ENCODE results near the gene CLK3. TPM values are rescaled to one million over a fixed set of nuclear protein-coding genes. Genes with fewer than 3 reads are reported as not detected.
A peak's percentile ranks its signal among the peaks of the same experiment; 100 is the strongest.

CLK3 gene
- total RNA-seq, 2 donors from 2014 or later = 216 to 243 TPM

DNA sequence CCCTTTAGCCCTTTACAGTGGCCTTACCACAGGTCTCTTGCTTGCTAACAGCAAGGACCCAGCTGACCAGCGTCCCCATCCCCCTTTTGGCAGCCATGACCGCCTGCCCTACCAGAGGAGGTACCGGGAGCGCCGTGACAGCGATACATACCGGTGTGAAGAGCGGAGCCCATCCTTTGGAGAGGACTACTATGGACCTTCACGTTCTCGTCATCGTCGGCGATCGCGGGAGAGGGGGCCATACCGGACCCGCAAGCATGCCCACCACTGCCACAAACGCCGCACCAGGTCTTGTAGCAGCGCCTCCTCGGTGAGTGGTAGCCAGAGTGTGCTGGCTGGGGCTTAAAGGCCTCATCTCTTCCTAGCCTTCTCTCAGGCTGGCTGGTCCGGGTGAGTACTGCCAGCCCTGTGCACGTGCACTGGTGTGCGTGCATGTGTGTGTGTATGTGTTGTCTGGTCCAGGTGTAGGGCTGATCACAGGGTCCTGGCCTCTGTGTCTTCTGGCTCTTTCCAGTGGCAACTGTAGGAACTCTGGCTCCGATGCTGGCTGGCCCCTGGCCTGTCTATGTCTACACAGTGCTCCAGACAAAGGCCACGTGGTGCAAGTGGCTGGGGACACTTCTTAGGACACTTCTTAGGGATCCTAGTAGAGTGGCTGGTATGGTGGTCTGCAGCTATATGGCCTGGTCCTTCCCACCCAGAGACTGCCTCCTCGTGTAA lies 4.4 kb downstream of the CLK3 start:
- ATAC-seq (no peak), DNase-seq (no peak)
- Mint-ChIP-seq H3K27ac (peak overlapping the region; percentile 83), H3K4me1 (peaks cover 38% of the 10 kb centered on the region), H3K36me3 (ENCODE audit: low read depth) (peaks cover 6% of the 10 kb centered on the region), H3K4me3 (no peak overlapping the region), H3K27me3 (no peaks in the 10 kb centered on the region)
- H3K9me3 ChIP-seq (ENCODE audit: control insufficient read depth, low read length, poor library complexity, severe bottlenecking) = no peaks in the 10 kb centered on the region

DNA sequence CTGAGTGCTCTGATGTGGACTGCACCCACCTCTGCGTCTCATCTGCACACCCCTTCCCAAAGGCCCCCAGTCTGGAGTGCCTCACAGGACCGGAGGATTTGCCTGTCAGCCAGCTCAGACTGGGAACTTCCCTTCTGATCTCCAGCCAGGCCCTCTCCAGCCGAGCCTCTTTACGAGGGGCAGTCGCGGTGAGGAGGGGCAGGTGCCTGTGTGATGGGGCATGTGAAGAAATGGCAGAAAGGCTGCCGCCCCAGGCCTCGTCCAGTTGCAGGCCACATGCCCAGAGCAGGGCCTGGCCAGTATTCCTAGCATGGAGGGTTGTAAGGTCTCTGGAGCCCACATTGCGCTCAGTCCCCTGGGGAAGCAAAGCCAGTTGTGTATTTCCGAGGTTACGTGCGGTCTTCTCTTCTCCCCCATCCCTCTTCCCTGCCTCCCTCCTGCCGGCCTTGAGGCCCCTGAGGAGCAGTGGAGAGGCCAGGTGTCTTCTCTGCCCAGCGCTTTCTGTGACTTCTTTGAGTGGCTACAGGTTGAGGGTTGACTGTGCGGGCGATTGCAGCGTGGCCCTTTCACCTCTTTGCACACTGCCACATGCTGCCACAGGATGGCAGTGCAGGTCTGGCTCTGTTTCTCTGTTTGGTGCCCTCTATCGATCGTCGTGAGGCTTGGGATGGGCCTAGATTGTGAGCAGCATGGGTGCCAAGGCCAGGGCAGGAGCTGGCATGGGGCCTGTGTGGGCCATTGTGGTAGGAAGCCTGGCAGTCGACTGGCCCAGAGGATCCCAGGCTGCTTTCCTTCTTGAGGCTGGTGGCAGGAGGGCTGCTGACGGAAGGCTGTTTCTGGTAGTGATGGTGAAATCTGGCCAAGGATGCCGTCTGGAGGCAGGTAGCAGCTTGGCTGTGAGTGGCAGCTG lies 5.3 kb downstream of the CLK3 start:
- no peaks in the 10 kb centered on the region for H3K27me3 Mint-ChIP-seq

DNA sequence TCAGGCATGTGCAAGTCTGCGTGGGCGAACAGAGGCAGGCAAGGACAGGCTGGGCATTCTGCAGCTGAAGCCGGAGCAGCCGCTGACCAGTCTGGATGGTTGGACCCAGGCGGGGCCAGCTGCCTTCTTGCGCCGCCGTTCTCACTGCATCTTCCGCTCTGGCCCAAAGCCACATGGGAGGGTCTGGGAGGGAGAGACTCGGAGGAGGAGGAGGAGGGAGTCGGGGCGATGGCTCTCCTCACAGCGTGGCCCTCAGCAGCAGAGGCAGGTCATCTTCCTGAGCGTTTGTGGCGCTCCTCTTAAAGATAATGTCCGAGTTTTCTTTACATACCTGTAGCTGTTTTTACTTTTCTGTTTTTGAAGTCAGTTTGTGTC lies 5.9 kb downstream of the CLK3 start:
- peak overlapping the region; percentile 83 for H3K27ac Mint-ChIP-seq
- no peak for ATAC-seq
- DNase-seq = no peak
- H3K36me3 Mint-ChIP-seq (ENCODE audit: low read depth) = peaks cover 9% of the 10 kb centered on the region
- peak overlapping the region; percentile 66 for H3K4me3 Mint-ChIP-seq
- no peaks in the 10 kb centered on the region for H3K27me3 Mint-ChIP-seq
- H3K4me1 Mint-ChIP-seq = peaks cover 34% of the 10 kb centered on the region
- no peaks in the 10 kb centered on the region for H3K9me3 ChIP-seq (ENCODE audit: control insufficient read depth, low read length, poor library complexity, severe bottlenecking)

More for the DNA sequence above, 5.3 kb downstream of the CLK3 start:
- Mint-ChIP-seq H3K4me3 (peak overlapping the region; percentile 66), H3K4me1 (peaks cover 38% of the 10 kb centered on the region), H3K27ac (peak overlapping the region; percentile 83), H3K36me3 (ENCODE audit: low read depth) (peaks cover 6% of the 10 kb centered on the region)
- no peaks in the 10 kb centered on the region for H3K9me3 ChIP-seq (ENCODE audit: control insufficient read depth, low read length, poor library complexity, severe bottlenecking)
- ATAC-seq (peak; percentile 91), DNase-seq (peak; percentile 49 to 63 (median 55))

DNA sequence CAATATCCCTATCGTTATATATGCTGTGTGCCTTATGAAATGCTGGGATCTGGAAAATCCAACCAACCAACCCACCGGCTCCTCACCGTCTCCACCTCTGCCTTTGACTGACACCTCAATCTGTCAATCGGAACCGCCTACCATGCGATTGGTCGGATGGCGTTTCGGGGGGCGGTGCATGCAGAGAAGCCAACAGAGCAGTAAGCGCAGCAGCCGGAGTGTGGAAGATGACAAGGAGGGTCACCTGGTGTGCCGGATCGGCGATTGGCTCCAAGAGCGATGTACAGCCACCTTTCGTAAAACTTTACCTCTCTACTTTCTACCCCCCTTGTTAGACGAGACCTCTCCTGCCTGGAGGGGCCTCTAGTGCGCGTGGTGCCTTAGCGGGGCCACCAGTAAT lies 6.3 kb downstream of the CLK3 start:
- ATAC-seq (no peak), DNase-seq (no peak)
- H3K27ac Mint-ChIP-seq = no peak overlapping the region
- peaks cover 30% of the 10 kb centered on the region for H3K4me1 Mint-ChIP-seq
- H3K36me3 Mint-ChIP-seq (ENCODE audit: low read depth) = peaks cover 9% of the 10 kb centered on the region
- H3K4me3 Mint-ChIP-seq = no peak overlapping the region
- H3K27me3 Mint-ChIP-seq = no peaks in the 10 kb centered on the region
- H3K9me3 ChIP-seq (ENCODE audit: control insufficient read depth, low read length, poor library complexity, severe bottlenecking) = no peaks in the 10 kb centered on the region

DNA sequence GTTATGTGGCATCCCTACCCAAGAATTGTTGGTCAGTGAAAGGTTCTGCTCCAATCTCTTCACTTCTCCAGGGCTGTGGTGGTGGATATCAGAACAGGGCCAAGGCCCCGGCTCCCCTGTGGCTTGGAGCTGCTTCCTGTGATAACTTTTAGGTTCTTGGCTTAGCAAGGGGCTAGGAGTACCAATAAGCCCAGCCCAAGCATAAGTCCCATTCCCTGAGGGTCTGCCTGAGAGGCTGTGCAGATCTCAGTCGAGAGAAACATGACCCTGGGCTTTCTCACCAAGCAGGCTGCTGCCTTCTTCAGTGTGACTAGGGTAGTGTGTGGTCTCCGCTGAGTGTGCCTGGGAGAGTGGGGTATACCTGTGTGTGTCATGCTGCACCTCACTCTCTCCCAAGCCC lies 7.1 kb downstream of the CLK3 start:
- H3K36me3 Mint-ChIP-seq (ENCODE audit: low read depth) = peaks cover 9% of the 10 kb centered on the region
- no peak overlapping the region for H3K4me3 Mint-ChIP-seq
- no peaks in the 10 kb centered on the region for H3K9me3 ChIP-seq (ENCODE audit: control insufficient read depth, low read length, poor library complexity, severe bottlenecking)
- H3K27me3 Mint-ChIP-seq = no peaks in the 10 kb centered on the region
- DNase-seq = no peak
- peak overlapping the region; percentile 53 for H3K27ac Mint-ChIP-seq
- ATAC-seq = no peak
- peaks cover 21% of the 10 kb centered on the region for H3K4me1 Mint-ChIP-seq

DNA sequence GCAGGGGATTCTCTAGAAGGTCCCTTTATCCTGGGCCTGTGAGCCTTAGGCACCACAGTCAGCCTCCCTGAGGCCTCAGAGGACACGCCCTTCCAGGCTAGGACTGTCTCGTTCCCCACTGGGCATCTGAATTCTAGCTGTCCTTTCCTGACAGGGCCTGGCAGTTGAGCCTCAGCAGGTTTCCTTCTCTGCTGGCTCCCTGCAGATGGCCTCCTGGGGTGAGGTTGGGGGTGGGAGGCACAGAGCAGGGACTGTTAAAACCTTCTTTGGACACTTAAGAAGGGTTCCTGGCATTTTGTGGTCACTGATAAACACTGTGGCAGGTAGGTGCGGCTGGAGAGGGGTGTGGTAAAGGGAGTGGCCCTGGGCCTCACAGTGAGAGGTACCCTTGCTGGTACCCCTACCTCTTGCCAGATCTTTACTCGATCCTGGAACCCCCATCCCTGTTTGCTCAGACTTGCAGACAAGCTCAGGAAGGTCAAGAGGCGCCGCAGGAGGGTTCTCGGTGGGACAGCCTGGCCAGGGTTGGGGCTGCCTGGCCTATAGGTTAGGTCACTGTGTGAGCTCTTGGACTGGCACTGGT lies 8.5 kb downstream of the CLK3 start:
- Mint-ChIP-seq H3K36me3 (ENCODE audit: low read depth) (peaks cover 9% of the 10 kb centered on the region), H3K27ac (peak overlapping the region; percentile 24), H3K27me3 (no peaks in the 10 kb centered on the region), H3K4me1 (peaks cover 21% of the 10 kb centered on the region), H3K4me3 (peak overlapping the region; percentile 36)
- no peak for DNase-seq
- ATAC-seq = no peak
- no peaks in the 10 kb centered on the region for H3K9me3 ChIP-seq (ENCODE audit: control insufficient read depth, low read length, poor library complexity, severe bottlenecking)

DNA sequence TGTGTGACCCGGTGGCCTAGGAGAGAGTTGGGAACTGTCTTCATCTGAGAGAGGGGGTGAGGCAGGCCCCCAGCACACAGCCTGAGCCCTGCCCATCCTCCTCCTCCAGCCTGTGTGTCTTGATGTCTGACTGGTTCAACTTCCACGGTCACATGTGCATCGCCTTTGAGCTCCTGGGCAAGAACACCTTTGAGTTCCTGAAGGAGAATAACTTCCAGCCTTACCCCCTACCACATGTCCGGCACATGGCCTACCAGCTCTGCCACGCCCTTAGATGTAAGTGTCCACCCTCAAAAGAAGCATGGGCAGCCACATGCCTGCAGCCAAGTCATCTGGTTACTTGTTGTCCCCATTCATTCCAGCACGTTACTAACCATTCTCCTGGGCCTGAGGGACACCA lies 10.1 kb downstream of the CLK3 start:
- no peaks in the 10 kb centered on the region for H3K9me3 ChIP-seq (ENCODE audit: control insufficient read depth, low read length, poor library complexity, severe bottlenecking)
- ATAC-seq = no peak
- H3K36me3 Mint-ChIP-seq (ENCODE audit: low read depth) = peaks cover 9% of the 10 kb centered on the region
- no peak overlapping the region for H3K27ac Mint-ChIP-seq
- peaks cover 12% of the 10 kb centered on the region for H3K4me1 Mint-ChIP-seq
- no peak overlapping the region for H3K4me3 Mint-ChIP-seq
- DNase-seq = no peak
- no peaks in the 10 kb centered on the region for H3K27me3 Mint-ChIP-seq

DNA sequence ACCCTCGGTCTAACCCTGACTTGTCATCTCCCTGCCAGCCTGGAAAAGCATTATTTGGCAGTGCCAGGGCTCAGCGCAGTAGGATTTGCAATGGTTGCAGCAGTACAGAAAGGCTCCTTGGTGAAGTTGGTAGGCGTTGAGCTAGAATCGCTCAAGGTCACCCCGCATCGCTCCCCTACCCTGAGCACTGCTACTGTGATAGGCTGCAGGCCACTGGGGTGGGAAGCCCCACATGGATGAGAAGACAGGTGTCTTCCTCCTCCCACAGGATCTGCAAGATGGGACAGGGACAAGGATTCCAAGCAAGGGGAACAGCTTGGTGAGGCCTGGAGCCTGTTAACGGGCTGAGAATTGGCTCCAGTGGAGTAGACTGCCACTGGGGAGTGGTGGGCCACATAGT lies 10.7 kb downstream of the CLK3 start:
- peaks cover 7% of the 10 kb centered on the region for H3K4me1 Mint-ChIP-seq
- ATAC-seq (no peak), DNase-seq (no peak)
- H3K4me3 Mint-ChIP-seq = no peak overlapping the region
- peaks cover 5% of the 10 kb centered on the region for H3K36me3 Mint-ChIP-seq (ENCODE audit: low read depth)
- no peaks in the 10 kb centered on the region for H3K27me3 Mint-ChIP-seq
- H3K9me3 ChIP-seq (ENCODE audit: control insufficient read depth, low read length, poor library complexity, severe bottlenecking) = no peaks in the 10 kb centered on the region
- no peak overlapping the region for H3K27ac Mint-ChIP-seq

DNA sequence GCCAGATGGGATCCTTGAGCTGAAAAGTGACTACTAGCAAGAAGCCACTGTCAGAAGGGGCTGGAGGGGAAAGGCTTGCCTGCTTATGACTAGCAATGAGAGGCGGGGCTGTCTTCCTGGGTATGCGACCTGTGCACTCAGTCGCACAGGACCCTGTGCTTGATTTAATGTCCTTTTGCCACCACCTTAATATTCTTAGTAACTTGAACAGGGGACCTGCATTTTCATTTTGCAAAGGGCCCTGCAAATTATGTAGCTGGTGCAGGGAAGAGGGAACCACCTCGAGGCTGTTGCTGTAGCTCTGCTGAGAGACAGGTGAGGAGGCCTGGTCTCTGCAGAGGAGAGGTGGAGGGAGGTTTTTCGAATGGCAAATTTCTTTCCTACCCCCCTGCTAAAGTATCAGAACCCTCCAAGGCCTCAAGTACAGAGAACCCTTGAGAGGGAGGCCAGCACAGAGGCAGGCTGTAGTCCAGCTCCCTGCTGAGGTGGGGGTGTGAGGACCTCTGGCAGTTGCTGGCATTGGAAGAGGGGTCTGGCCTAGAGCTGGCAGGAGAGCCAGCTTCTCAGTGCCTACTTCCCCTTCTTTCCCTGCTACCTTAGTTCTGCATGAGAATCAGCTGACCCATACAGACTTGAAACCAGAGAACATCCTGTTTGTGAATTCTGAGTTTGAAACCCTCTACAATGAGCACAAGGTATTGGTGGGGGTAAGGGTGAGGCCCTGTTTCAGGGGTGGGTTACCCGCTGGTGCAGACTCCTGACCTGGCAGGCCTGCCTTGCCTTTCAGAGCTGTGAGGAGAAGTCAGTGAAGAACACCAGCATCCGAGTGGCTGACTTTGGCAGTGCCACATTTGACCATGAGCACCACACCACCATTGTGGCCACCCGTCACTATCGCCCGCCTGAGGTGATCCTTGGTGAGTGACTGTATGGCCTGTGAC lies 11.4 kb downstream of the CLK3 start:
- ATAC-seq = peak; percentile 36

DNA sequence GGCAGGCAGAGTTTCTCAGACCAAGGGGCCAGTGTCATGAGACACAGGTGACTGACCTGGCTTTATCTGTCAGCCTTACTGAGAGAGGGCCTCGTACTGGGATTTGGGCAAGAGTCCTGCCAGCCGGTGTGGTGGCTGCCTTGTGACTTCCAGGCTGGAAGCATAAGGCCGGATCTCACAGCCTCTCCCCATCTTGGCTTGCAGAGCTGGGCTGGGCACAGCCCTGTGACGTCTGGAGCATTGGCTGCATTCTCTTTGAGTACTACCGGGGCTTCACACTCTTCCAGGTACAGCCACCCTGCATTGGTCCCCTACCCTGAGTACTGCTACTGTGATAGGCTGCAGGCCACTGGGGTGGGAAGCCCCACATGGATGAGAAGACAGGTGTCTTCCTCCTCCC lies 12.1 kb downstream of the CLK3 start:
- no peaks in the 10 kb centered on the region for H3K9me3 ChIP-seq (ENCODE audit: control insufficient read depth, low read length, poor library complexity, severe bottlenecking)
- ATAC-seq = no peak
- Mint-ChIP-seq H3K27me3 (no peaks in the 10 kb centered on the region), H3K4me3 (no peak overlapping the region), H3K36me3 (ENCODE audit: low read depth) (peaks cover 3% of the 10 kb centered on the region), H3K4me1 (peaks cover 5% of the 10 kb centered on the region), H3K27ac (no peak overlapping the region)
- DNase-seq = no peak

More for the DNA sequence above, 11.4 kb downstream of the CLK3 start:
- DNase-seq = no peak
- Mint-ChIP-seq H3K27ac (no peak overlapping the region), H3K27me3 (no peaks in the 10 kb centered on the region), H3K4me3 (no peak overlapping the region), H3K36me3 (ENCODE audit: low read depth) (peaks cover 3% of the 10 kb centered on the region), H3K4me1 (peaks cover 9% of the 10 kb centered on the region)
- no peaks in the 10 kb centered on the region for H3K9me3 ChIP-seq (ENCODE audit: control insufficient read depth, low read length, poor library complexity, severe bottlenecking)

DNA sequence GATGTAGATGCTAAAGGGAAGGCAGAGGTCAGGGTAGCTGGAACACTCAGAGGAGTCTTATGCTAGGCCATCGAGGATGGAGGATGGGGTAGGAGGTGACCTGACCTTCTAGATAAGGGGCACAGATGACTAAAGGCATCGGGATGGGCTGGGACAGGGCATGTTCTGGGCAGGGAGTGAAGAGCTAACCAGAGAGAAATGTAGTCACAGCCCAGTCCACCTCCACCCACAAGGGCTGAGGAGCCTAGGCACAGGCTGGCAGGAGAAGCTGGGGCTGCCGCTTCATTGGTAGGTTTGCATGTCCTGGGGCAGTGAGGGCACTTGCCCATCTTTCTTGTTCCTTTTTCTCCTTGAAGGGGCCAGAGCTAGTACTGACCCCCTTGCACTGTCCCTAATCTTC lies 12.6 kb downstream of the CLK3 start:
- peaks cover 4% of the 10 kb centered on the region for H3K4me1 Mint-ChIP-seq
- DNase-seq (no peak), ATAC-seq (no peak)
- peaks cover 3% of the 10 kb centered on the region for H3K36me3 Mint-ChIP-seq (ENCODE audit: low read depth)
- no peaks in the 10 kb centered on the region for H3K9me3 ChIP-seq (ENCODE audit: control insufficient read depth, low read length, poor library complexity, severe bottlenecking)
- H3K4me3 Mint-ChIP-seq = no peak overlapping the region
- no peaks in the 10 kb centered on the region for H3K27me3 Mint-ChIP-seq
- no peak overlapping the region for H3K27ac Mint-ChIP-seq

DNA sequence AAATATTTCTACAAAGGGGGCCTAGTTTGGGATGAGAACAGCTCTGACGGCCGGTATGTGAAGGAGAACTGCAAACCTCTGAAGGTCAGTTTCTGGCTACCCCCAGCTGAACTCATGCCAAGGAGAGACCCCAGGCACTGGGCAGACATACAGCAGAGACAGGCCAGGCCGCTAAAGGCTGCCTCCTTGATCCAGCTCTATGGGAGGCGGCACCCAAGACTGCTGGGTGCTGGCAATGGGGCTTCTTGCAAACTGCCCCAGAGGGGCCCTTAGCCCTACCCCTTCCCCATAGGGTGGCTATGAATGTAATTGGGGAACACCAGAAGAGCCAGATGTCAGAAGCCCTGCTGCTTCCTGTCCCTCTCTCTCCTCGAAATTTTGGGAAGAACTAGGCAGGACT lies 13.3 kb downstream of the CLK3 start:
- ATAC-seq (no peak), DNase-seq (no peak)
- Mint-ChIP-seq H3K36me3 (ENCODE audit: low read depth) (peaks cover 3% of the 10 kb centered on the region), H3K27me3 (no peaks in the 10 kb centered on the region), H3K4me3 (no peak overlapping the region), H3K27ac (peak overlapping the region; percentile 47), H3K4me1 (peaks cover 4% of the 10 kb centered on the region)
- H3K9me3 ChIP-seq (ENCODE audit: control insufficient read depth, low read length, poor library complexity, severe bottlenecking) = no peaks in the 10 kb centered on the region
